ENCODE results near the gene CLEC20A.
"Not testable (repeated sequence)": the region's sequence is repeated elsewhere in the genome, so short reads cannot be mapped to it uniquely, and the experiment has no call there.

Gene CLEC20A

DNA sequence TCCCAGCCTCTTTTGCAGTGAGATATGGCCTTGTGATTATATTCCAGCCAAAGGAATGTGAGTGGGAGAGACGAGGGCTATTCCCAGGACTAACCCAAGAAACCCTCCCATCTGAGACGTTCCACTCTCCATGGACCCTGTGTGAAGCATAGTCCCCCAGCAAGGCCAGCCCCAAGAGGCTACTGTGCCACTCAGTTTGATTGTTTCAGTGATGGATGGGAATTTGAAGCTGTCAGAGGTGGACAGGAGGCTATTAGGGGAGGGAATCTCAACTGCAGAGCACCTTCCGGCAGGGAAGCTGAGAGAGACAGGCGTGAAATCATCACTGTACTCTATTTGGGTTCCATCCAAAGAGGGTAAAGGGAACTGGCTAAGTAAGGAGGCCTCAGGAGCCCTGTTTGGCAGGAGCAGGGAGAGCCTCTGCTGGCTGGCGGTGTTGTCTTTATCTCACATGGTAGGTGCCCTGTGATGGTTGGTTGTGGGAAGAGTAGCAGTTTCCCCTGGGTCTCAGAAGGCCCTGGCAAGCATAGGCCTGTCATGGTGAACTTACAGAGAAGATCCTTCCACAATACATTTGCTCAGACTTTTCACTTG, 12.7 kb upstream of the CLEC20A start:
- H3K4me3 ChIP-seq (ENCODE audit: control insufficient read depth, low read depth, low read length) = no peak overlapping the region
- TF ChIP-seq, protein P1, sequence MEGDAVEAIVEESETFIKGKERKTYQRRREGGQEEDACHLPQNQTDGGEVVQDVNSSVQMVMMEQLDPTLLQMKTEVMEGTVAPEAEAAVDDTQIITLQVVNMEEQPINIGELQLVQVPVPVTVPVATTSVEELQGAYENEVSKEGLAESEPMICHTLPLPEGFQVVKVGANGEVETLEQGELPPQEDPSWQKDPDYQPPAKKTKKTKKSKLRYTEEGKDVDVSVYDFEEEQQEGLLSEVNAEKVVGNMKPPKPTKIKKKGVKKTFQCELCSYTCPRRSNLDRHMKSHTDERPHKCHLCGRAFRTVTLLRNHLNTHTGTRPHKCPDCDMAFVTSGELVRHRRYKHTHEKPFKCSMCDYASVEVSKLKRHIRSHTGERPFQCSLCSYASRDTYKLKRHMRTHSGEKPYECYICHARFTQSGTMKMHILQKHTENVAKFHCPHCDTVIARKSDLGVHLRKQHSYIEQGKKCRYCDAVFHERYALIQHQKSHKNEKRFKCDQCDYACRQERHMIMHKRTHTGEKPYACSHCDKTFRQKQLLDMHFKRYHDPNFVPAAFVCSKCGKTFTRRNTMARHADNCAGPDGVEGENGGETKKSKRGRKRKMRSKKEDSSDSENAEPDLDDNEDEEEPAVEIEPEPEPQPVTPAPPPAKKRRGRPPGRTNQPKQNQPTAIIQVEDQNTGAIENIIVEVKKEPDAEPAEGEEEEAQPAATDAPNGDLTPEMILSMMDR (conservative IDR thresholded peaks at IDR 0.05; ENCODE audit: control insufficient read depth, insufficient read depth, low read depth, low read length) = no peak
- no peak for DNase-seq (ENCODE audit: low read depth)

DNA sequence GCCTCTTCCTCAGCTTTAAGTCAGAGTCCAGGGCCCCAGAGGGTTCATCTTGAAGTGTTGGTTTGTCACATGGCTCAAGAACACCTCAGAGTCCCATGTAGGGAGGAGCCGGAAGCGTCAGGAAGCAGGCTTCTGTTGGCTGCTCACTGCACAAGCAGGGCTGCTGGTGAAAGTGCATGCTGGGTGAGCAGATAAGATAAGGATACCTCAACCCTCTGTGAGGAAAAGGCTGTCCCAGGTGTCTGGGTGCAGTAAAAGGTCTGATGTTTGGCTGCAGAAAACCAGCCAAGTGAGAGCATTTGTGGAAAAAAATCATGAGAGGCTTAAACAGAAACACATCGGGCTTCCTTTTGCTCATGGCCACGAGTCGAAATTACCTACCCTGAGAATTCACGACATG, 9.9 kb upstream of the CLEC20A start:
- no peak overlapping the region for H3K4me3 ChIP-seq (ENCODE audit: control insufficient read depth, low read depth, low read length)
- DNase-seq (ENCODE audit: low read depth) = no peak
- TF ChIP-seq, protein P1 (conservative IDR thresholded peaks at IDR 0.05; ENCODE audit: control insufficient read depth, insufficient read depth, low read depth, low read length) = no peak

DNA sequence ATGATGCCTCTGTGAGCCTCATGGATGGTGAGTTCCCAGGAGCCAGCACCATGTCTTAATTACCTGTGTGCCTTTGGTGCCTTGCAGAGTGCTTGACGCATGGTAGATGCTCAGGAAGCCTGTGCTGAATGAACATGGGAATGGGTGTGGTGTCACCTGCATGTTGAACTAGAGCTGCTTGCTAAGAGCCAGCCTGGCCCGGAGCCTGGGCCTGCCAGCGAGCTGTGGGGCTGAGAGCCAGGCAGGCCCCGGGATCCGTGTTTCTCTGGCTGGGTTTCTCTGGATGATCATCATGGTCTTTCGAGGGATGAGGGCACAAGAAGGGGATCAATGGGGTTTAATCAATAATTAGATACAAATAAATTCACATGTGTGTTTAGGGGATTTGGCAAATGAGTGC, 9.4 kb upstream of the CLEC20A start:
- H3K4me3 ChIP-seq (ENCODE audit: control insufficient read depth, low read depth, low read length) = no peak overlapping the region
- TF ChIP-seq, protein P1 (conservative IDR thresholded peaks at IDR 0.05; ENCODE audit: control insufficient read depth, insufficient read depth, low read depth, low read length) = no peak
- no peak for DNase-seq (ENCODE audit: low read depth)

DNA sequence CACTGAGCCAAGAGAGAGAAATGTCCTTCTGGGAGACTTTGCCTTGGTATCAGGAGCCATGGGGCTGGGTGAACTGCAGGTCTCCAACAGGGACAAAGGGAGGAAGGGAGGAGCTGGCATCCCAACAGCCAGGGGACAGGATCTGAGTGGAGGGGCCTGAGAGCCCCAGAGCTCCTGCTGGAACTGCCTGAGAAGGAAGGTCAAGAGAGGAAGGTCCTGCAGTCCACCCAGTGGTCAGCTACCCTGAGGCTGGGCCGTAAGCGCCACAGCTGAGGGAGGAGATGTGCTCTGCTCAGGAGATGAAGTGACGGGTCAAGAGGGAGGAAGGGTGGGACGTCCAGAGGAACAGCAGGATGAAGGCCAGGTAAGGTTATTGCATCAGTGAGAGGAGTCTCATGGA, 7.5 kb upstream of the CLEC20A start:
- TF ChIP-seq, protein P1 (conservative IDR thresholded peaks at IDR 0.05; ENCODE audit: control insufficient read depth, insufficient read depth, low read depth, low read length) = no peak
- no peak for DNase-seq (ENCODE audit: low read depth)
- H3K4me3 ChIP-seq (ENCODE audit: control insufficient read depth, low read depth, low read length) = no peak overlapping the region

- TF ChIP-seq, protein P1 (conservative IDR thresholded peaks at IDR 0.05; ENCODE audit: control insufficient read depth, insufficient read depth, low read depth, low read length) = no peak
- H3K4me3 ChIP-seq (ENCODE audit: control insufficient read depth, low read depth, low read length) = no peak overlapping the region
- DNase-seq (ENCODE audit: low read depth) = no peak
Observed at GRCh38 chr1:178503849-178504248, 7.1 kb upstream of the CLEC20A start.

GRCh38 chr1:178503316-178503715, 6.6 kb upstream of the CLEC20A start:
- DNase-seq (ENCODE audit: low read depth); H3K4me3 ChIP-seq (ENCODE audit: control insufficient read depth, low read depth, low read length): not testable (repeated sequence)

DNA sequence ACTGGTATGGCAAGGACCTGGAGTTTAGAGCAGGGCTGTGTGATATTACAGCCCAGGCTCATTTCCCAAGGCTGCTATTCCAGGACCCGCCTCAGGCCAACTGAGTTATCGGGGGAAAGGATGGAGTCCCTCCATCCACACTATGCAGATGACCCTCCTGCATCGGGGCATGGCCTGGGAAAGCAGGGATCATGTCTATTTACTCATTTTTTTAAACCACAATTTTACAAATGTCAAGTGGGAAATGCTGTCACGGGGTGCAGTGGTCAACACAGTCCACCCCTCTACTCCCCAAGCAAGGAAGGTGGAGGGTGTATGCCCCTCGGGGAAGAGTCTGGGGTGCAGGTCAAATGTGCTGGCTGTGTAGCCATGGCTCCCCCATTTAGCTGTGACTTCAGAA, 6.1 kb upstream of the CLEC20A start:
- no peak for DNase-seq (ENCODE audit: low read depth)
- H3K4me3 ChIP-seq (ENCODE audit: control insufficient read depth, low read depth, low read length) = no peak overlapping the region
- TF ChIP-seq, protein P1 (conservative IDR thresholded peaks at IDR 0.05; ENCODE audit: control insufficient read depth, insufficient read depth, low read depth, low read length) = no peak
